ENCODE results near the gene TMEM117.
"Not testable (repeated sequence)": the region's sequence is repeated elsewhere in the genome, so short reads cannot be mapped to it uniquely, and the experiment has no call there.

Gene TMEM117

DNA sequence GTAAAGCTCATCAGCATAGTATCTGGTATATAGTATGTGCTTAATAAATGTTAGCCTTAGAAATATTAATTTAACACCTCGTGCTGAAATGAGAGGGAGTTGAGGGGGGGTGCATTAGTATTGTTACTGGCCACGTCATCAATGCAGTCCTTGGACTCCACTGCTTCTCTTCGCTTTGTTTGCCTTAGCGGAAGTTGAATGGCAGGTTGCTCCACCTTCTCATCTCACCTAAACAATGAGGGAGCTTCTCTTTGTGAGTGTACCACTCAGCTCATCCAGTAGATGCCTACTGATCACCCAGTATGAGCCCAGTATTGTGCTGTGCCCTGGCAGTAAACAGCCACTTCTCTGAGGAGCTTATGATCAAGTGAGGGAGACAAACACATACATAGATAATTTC lies 4.5 kb downstream of the TMEM117 start:
- no peak for DNase-seq (ENCODE audit: low read depth in 2 of 2)

DNA sequence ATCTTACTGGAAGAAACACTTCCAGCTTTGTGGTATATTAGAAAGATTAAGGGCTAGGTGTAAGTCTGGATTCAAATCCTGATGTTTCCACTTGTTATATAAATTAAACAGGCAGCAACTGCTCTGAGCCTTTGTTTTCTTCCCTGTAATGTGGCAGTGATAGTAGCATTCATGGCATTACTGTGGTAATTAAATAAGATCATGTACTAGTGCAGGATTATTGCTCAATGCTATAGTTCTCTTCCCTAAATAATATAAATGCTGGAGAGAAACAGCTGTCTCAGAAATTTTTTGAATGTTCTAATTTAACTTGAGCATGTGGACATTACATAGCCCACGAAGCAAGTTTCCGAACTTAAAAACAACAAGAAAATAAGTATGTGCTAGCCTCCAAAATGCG lies 5.4 kb downstream of the TMEM117 start:
- DNase-seq (ENCODE audit: low read depth in 2 of 2), result no peak

DNA sequence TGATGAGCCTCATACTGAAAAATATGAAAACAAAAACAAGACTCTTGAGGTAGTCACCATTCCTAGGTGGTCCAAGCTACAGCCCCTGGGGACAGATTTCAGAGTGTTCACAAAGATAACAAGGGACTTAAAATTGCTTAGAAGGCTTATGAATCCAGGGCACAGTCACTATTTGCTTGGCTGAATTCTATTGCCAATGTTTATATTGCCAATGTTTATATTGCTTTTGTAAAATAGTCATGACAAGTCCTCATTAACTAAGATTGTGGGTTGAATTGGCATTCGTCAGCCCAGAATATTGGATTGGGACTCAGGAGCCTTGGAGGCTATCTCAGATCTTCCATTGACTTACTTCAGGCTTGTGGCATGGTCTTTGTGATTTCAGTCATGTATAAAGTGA lies 6.4 kb downstream of the TMEM117 start:
- no peak for DNase-seq (ENCODE audit: low read depth in 2 of 2)

DNA sequence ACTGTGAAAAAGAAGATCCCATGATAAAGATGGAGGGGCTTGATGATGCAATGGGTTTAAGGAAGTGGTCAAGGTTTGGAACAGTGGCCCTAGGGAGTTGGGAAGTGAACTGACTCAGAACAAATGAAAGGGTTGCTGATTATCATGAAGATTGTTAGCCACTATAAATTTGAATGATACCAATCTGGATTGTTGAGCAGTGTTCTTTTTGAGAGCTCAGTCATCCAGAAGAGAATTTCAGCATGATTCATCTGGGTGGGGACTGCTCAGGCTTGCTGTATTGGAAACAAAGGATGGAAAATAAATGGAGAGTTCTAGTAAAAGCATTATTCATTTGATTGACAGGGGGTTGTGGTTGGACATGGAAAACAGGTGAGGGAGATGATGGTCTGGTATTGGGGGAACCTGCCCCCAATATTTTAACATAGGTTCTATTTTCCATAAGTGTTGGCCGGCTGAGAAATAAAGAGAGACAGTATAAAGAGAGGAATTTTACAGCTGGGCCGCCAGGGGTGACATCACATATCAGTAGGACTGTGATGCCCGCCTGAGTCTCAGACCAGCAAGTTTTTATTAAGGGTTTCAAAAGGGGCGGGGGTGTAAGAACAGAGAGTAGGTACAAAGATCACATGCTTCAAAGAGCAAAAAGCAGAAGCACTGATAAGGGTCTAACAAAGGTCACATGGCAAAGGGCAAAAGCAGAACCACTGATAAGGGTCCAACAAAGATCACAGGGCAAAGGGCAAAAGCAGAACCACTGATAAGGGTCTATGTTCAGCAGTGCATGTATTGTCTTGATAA lies 11.7 kb downstream of the TMEM117 start:
- DNase-seq (ENCODE audit: low read depth in 2 of 2), result not testable (repeated sequence)

DNA sequence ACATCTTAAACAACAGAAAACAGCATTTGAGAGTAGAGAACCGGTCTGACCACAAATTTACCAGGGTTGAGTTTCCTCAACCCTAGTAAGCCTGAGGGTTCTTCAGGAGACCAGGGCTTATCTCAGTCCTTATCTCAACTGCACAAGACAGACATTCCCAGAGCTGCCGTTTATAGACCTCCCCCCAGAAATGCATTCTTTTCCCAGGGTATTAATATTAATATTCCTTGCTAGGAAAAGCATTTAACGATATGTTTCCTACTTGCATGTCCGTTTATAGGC lies 12.3 kb downstream of the TMEM117 start:
- DNase-seq (ENCODE audit: low read depth in 2 of 2), result no peak

DNA sequence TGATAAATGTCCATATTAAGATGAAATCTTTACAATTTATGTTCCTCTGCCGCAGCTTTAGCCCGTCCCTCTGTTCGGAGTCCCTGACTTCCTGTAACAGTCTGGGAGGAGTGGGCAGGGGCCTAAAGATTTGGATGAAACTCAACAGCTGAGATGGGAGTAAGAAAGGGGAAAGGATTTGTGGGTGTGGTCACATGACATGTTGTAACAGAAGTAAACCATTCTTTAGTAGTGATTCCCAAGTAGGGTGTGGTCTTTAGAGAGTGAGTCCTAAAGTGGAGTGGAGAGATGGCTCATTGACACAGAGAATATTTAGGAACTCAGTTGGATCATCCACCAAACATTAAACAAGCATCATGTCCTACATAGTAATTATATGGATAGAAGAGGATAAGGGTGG lies 12.9 kb downstream of the TMEM117 start:
- no peak for DNase-seq (ENCODE audit: low read depth in 2 of 2)

DNA sequence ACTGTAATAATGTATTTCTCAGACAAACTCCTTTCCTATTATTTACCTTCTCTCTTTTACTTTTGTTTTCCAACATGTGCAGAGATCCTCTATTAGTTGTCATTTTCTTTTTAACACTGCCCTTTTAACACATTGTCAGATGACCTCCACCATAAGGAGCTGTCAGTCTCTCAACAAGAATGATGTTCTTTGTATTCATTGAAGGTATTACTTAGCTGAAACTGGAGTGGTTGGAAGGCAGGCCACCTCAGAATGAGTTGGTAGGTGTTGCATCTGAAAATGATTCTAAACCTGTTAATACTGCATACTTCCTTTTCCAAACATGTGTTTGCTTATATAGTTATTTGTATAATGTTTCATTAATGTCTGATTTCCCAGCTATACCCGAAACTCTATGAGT lies 16.9 kb downstream of the TMEM117 start:
- no peak for DNase-seq (ENCODE audit: low read depth in 2 of 2)

DNA sequence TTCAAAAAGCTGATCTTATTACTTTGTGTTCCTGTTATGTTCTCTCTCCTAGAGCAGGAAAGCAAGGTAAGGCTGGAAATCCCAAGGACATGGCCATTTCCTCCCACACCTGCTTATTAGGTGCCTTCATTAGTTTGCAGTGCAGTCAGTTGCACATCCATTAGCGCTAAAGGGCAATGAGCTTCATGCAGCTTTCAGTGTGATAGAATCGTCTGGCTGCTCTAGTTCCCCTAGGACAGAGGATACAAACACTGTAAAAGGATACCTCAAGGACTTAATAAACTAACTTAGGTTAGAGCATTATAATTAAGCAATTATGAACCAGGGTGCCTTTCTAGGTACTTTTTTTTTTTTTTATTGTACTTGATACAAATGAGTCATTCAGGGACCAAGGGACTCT lies 21.1 kb downstream of the TMEM117 start:
- no peak for DNase-seq (ENCODE audit: low read depth in 2 of 2)

DNA sequence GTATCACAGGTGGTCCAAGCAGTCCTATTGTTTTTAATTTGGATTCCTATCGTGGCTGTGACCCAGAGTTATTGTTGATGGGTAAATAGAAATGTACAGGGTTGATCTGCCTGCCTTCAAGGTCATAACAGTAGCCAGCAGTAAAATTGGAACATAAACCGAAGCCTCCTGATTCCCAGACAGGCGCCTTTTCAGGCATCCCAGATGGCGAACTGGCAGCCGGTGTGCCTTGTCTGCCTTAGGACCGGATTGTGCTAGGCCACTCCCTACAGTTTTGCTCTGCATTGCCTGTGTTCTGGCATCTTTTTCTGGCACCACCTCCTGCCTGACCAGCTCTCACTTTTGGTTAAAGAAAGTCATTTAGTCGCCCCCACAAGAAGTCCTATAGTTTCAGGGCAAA lies 22.2 kb downstream of the TMEM117 start:
- no peak for DNase-seq (ENCODE audit: low read depth in 2 of 2)

DNA sequence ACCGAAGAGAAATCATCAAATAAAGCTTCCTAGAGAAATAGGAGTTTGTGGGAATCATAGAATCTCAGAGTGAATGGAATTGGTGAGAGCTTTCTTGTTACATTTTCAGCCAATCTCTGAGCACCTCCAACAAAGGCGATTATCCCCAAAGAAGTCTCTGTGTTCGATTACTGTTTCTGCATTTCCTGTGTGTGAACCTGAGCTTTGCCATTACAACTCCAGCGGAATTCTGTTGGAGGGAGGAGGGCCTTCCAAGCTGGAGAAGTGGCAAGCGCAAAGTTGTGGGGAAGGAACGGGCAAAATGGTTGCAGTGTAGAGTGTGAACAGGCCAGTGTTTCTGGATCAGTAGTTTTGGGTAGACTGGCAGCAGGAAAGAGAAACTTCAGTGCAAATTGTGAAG lies 23.1 kb downstream of the TMEM117 start:
- DNase-seq (ENCODE audit: low read depth in 2 of 2), result no peak

DNA sequence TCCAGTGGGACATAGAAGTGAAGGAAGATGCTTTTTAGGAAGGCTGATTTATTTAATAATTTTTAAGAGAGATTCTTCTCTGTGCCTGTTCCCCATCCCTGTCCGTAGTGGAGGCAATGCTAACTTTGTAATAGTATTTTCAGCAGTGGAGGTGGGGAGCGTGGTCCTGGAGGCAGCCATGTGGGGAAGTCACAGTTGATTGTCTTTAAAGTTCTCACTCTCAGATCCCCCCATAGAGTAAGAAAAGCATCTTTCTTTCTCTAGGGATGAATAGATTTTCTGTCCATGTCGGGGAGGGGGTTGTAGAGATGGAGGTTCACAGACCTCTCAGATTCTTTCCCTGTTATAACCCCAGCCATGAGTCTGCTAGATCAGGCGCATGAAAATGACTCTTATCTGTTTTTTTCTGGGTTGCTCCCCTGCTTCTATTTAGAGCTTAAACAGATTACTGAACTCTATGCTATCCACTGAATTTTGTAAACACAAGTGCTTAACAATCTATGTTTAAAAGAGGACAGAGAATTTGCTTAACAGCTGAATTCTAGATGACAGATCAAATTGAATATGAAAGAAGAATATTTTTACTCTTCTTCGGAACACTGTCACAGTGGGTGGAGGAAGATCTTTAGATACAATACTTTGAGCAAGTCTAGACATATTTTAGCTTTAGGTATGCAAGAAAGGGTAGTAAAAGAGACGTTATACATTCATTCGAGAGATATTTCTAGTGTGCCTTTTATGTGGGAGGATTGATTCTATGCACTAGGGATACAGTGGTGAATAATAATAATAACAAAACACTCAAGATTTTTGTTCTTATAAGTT lies 25.3 kb downstream of the TMEM117 start:
- DNase-seq (ENCODE audit: low read depth in 2 of 2), result no peak

DNA sequence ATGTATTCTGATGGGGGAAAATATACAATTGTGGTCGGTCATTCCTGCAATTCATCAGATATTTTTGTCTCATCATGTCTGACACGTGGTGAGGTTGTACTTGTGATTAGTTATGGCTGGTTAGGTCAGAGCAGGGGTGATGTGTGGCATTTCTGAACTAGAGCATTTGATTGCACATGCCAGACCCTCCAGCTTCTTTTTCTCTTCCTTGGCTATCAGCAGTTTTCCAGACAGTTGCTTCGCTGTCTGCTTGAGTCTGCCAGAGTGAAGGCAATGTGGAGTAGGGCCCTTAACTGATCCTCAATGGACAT lies 25.9 kb downstream of the TMEM117 start:
- DNase-seq (ENCODE audit: low read depth in 2 of 2), result no peak

DNA sequence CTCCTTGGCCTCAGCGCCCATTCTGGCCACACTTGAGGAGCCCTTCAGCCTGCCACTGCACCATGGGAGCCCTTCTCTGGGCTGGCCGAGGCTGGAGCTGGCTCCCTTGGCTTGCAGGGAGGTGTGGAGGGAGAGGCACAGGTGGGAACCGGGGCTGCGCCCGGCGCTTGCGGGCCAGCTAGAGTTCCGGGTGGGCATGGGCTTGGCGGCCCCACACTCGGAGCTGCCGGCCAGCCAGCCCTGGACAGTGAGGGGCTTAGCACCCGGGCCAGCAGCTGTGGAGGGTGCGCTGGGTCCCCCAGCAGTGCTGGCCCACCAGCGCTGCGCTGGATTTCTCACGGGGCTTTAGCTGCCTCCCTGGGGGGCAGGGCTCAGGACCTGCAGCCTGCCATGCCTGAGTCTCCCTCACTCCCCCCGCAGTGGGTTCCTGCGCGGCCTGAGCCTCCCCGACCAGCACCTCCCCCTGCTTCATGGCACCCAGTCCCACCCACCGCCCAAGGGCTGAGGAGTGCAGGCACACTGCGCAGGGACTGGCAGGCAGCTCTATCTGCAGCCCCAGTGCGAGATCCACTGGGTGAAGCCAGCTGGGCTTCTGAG lies 28.0 kb downstream of the TMEM117 start:
- DNase-seq (ENCODE audit: low read depth in 2 of 2), result no peak

DNA sequence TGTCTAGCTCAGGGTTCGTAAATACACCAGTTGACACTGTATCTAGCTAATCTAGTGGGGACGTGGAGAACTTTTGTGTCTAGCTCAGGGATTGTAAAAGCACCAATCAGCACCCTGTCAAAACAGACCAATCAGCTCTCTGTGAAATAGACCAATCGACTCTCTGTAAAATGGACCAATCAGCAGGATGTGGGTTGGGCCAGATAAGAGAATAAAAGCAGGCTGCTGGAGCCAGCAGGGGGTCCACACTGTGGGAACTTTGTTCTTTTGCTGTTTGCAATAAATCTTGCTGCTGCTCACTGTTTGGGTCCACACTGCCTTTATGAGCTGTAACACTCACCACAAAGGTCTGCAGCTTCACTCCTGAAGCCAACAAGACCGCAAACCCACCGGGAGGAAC lies 28.7 kb downstream of the TMEM117 start:
- DNase-seq (ENCODE audit: low read depth in 2 of 2), result not testable (repeated sequence)

DNA sequence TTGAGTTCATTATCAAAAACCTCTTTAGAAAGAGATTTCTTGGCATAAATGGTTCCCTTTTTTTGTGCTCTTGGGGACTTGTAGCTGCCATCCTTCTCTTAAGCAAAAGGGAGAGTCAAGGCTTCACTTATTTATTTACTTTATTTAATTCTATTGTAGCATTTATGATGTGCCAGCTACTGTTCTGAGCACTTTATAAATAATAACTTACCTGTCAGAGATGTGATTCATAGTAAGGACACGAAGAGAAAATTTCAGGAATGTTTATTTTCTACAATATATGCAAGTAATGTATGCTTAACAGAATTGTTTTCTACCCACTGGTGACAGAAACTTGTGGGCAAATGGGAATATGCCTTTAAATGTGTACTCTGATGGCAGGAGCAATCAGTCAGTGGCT lies 33.3 kb downstream of the TMEM117 start:
- no peak for DNase-seq (ENCODE audit: low read depth in 2 of 2)

DNA sequence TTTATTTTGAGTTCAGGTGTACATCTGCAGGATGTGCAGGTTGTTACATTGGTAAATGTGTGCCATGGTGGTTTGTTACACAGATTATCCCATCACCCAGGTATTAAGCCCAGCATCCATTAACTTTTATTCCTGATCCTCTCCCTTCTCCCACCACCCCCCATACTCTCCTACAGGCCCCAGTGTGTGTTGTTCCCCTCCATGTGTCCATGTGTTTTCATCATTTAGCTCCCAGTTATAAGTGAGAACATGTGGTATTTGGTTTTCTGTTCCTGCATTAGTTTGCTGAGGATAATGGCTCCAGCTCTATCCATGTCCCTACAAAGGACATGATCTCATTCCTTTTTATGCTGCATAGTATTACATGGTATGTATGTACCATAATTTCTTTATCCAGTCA lies 33.9 kb downstream of the TMEM117 start:
- DNase-seq (ENCODE audit: low read depth in 2 of 2), result not testable (repeated sequence)

DNA sequence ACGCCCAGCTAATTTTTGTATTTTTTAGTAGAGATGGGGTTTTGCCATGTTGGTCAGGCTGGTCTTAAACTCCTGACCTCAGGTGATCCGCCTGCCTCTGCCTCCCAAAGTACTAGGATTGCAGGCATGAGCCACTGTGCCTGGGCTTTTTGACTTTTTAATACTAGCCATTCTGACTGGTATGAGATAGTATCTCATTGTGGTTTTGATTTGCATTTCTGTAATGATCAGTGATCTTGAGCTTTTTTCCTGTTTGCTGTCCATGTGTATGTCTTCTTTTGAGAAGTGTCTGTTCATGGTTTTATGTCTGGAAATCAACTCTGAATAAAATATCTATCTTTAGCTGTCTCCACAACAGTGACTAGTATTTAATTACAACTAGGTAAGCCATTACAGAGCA lies 35.4 kb downstream of the TMEM117 start:
- DNase-seq (ENCODE audit: low read depth in 2 of 2), result not testable (repeated sequence)

DNA sequence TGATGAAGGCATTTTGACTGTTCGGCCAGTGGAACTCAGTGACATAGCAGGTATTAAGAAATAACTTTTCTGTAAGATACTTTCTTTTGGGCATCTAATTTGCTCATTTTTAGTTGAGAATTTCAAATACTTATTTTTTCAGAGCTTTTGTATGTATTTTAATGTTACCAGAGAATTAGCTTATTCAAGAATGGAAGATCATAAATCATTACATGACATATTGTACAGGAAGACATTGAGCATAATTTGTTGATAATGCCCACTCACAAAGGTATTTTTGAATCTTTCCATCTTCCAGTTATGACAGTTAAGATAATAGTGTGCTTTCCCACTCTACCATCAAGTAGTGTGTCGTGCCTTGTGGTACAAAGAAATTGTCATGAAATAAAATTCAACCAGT lies 36.5 kb downstream of the TMEM117 start:
- DNase-seq (ENCODE audit: low read depth in 2 of 2), result no peak

DNA sequence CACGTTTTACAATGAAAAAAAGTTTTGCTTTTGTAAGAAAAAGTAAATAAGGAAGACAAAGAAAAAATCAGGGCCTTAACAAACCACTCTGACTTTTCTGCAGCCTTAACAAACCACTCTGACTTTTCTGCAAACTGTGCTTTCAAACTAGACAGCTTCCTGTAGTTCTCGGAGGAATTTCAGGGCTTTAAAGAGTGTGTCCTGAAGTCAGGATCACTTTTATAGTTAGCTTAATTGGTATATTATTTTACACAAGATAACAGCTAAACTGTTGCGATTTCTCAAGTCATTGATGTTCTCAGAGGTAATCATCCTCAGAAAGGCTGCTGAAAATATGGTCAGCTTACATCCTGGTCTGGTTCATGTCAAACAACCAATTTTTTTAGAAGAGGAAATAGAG lies 42.2 kb downstream of the TMEM117 start:
- DNase-seq (ENCODE audit: low read depth in 2 of 2), result no peak

DNA sequence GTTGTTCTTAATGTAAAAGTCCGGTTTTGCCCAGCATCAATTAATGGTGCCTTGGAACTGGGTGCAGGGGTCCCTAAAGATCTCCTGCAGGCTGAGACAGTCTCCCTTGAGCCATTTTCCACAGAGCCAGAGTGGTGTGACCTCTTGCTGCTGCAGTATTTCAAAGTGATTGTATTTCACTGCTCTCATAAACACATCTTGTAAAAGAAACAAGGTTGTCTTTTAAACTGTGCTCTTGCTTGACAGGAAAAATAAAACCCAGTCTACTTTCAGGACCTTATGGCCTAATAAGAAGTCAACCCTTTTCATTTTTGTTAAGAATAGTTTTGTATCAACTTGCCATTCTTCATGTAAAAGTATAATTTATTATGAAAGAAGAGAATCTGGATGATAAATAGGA lies 44.7 kb downstream of the TMEM117 start:
- DNase-seq (ENCODE audit: low read depth in 2 of 2), result no peak

DNA sequence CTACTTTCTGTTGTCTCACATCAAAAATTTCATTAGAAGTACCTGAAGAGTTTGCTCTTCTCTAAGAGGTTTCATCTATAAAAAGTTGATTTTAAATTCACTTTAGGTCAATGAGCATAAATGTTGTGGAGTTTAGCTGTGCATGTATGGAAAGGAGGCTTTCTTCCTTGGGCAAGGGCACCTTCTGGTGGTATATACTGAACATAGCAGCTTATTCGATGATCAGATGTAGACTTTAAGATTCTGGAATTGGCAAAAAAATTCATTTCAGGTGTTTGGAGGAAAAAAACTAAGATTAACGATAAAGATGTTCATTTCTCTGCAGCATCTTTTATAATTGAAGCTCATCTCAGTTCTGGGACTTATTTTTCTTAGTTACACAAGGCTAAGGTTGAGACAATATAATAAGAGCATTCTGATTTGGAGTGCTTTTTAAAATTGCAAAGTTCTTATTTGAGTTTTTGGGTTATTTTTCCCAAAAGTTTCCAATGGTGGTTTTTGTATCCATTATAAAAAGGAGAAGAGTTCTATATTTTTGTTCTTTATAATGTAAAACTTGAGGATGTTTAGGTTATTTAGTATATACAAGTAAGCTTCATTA lies 46.8 kb downstream of the TMEM117 start:
- DNase-seq (ENCODE audit: low read depth in 2 of 2), result peak in 1 of 2 donors; percentile 24

DNA sequence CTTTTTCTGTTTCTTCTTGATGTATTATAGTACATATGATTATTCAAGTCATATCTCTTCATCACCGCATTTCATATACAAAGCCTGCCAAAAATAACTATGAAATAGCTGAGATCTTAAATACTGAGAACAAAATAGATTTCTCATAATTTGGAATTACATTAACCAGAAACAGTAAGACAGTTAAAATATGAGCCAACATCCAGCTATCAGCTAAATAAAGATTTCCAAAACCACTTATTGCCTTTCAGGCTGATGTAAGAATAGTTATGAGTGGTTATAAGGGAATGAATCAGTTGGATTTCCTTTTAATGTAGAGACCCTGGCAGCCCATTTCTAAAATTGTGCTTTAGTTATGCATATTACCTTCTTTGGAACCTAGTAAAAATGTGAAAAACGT lies 47.4 kb downstream of the TMEM117 start:
- no peak for DNase-seq (ENCODE audit: low read depth in 2 of 2)

DNA sequence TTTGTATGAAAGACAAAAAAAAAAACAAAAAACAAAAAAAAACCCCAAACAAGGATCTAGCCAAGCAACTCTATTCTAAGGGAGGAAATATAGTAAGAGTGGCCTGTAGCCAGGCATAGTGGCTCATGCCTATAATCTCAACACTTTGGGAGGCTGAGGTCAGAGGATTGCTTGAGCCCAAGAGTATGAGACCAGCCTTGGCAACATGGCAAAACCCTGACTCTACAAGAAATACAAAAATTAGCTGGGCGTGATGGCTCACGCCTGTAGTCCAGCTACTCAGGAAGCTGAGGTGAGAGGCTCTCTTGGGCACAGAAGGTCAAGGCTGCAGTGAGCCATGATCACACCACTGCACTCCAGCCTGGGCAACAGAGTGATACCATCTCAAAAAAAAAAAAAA lies 47.9 kb downstream of the TMEM117 start:
- no peak for DNase-seq (ENCODE audit: low read depth in 2 of 2)

Data from stimulated activated CD4-positive, alpha-beta T cell treated with anti-CD3 and anti-CD28 coated beads, Interleukin-1b, Interleukin-23, amount 100 ng/mL, for 4 hours (primary cell).